Panc1 (cell line): Measurements from ENCODE around the gene DEAF1. TPM values are rescaled to one million over a fixed set of nuclear protein-coding genes. Genes with fewer than 3 reads are reported as not detected.

Experiments
- ATAC-seq: fragments of 200-7000 bp; cut with Tn5 transposase; 2 replicates; pipeline ENCODE4 v1.9.1; 2020; ENCODE audit warnings: mild to moderate bottlenecking, moderate library complexity
- BruUV-seq: library from RNA; stranded (reverse); fragments of 400-500 nt; replicated peaks from 2 replicates; lab custom pipeline; 2021; lab: Mats Ljungman, UMichigan
- CTCF ChIA-PET: fragments of 300-600 bp; sonication (Branson Sonifier 250); formaldehyde crosslinking; loops from one replicate; lab custom pipeline; 2022; ENCODE audit warnings: antibody characterized with exemption; lab: Charles Lee
- POLR2A ChIA-PET: fragments of 300-600 bp; sonication (Branson Sonifier 250); formaldehyde crosslinking; loops from one replicate; lab custom pipeline; 2022; ENCODE audit warnings: antibody characterized with exemption; lab: Charles Lee
- DNase-seq: peaks from one replicate; pipeline ENCODE4 v3.0.0-alpha.2; 2010; ENCODE audit warnings: low read depth, low spot score
- H3K27ac ChIP-seq: 2 replicates; pipeline ENCODE4 v1.5.1; 2011; ENCODE audit warnings: mild to moderate bottlenecking, low read length, inconsistent platforms
- H3K27me3 ChIP-seq: fragments of 200-500 bp; sonication (Bioruptor generic); 2 replicates; pipeline ENCODE4 v1.6.0; 2014; ENCODE audit warnings: low read length, inconsistent platforms; ENCODE audit not compliant: control insufficient read depth, insufficient read depth
- H3K36me3 ChIP-seq: fragments of 200-500 bp; sonication (Bioruptor generic); 2 replicates; pipeline ENCODE4 v1.5.1; 2014; ENCODE audit warnings: inconsistent platforms, mild to moderate bottlenecking, low read length, moderate library complexity; ENCODE audit not compliant: control insufficient read depth, insufficient read depth
- H3K4me1 ChIP-seq: 2 replicates; pipeline ENCODE4 v1.5.1; 2011; ENCODE audit warnings: inconsistent platforms, mild to moderate bottlenecking, low read length, moderate library complexity; ENCODE audit not compliant: control insufficient read depth, insufficient read depth
- H3K4me3 ChIP-seq, 2 experiments: 2 replicates each; pipeline ENCODE4 v1.5.1; 2011 to 2012; ENCODE audit warnings: low read depth in 2 of 2, low read length in 2 of 2, mild to moderate bottlenecking in 2 of 2, inconsistent platforms in 1 of 2, moderate library complexity in 1 of 2
- H3K9me3 ChIP-seq: fragments of 200-500 bp; sonication (Bioruptor generic); 2 replicates; pipeline ENCODE4 v1.5.1; 2014; ENCODE audit warnings: low read depth, mild to moderate bottlenecking, inconsistent platforms, low read length, moderate library complexity; ENCODE audit not compliant: control insufficient read depth, insufficient read depth
- CTCF ChIP-seq: fragments of 450-650 bp; IDR thresholded peaks from 2 replicates; pipeline ENCODE4 v1.5.1; 2017; ENCODE audit warnings: mild to moderate bottlenecking
- POLR2AphosphoS5 ChIP-seq: IDR thresholded peaks from 2 replicates; pipeline ENCODE4 v1.6.1; 2012; ENCODE audit warnings: mild to moderate bottlenecking, low read depth, low read length, moderate library complexity
- REST ChIP-seq, 2 experiments: IDR thresholded peaks; 2 replicates each; pipeline ENCODE4 v1.6.1; 2011 to 2012; ENCODE audit warnings: low read depth in 2 of 2, control low read depth in 1 of 2, low read length in 1 of 2, mild to moderate bottlenecking in 1 of 2, moderate library complexity in 1 of 2; ENCODE audit not compliant: insufficient read depth in 1 of 2
- SIN3A ChIP-seq: IDR thresholded peaks from 2 replicates; pipeline ENCODE4 v1.6.1; 2012; ENCODE audit warnings: low read depth, mild to moderate bottlenecking, low read length, moderate library complexity, borderline replicate concordance; ENCODE audit not compliant: insufficient read depth
- TCF7L2 ChIP-seq: IDR thresholded peaks from 2 replicates; pipeline ENCODE4 v1.6.1; 2011; ENCODE audit warnings: mild to moderate bottlenecking, low read depth, low read length, inconsistent platforms
- in situ Hi-C: cut with HindIII; loops from 2 replicates; pipeline ENCODE4 v1.10.0; 2016; ENCODE audit warnings: low sequenced_read_pairs, low pct_unique_long_range_greater_than_20kb
- intact Hi-C: fragments of 100-400 bp; cut with micrococcal nuclease; formaldehyde crosslinking; loops from one replicate; pipeline ENCODE4 v1.10.0; 2022; ENCODE audit not compliant: unreplicated experiment
- total RNA-seq: library from RNA; stranded (reverse); gene quantifications from one replicate; pipeline ENCODE4 v1.2.1, GENCODE V29; 2021; ENCODE audit not compliant: unreplicated experiment

The DEAF1 gene
- total RNA-seq, 1 experiment from 2014 or later, result 105 TPM

- TF ChIP-seq SIN3A (no peak), CTCF (no peak), TCF7L2 (no peak), POLR2AphosphoS5 (no peak), REST (IDR thresholded peaks at IDR 0.05; ENCODE audit: insufficient read depth in 1 of 2, low read depth in 2 of 2, low read length in 1 of 2) (no peak)
- Histone ChIP-seq H3K9me3 (no peaks in the 10 kb centered on the region), H3K4me3 (no peak overlapping the region), H3K27ac (no peak overlapping the region), H3K27me3 (no peaks in the 10 kb centered on the region), H3K4me1 (no peaks in the 10 kb centered on the region), H3K36me3 (peaks cover 8% of the 10 kb centered on the region; the same call in 1 of the 2 replicates)
- no peak for DNase-seq
- BruUV-seq, result no TSS peak
- intact Hi-C loops, result no loop called here
- ChIA-PET POLR2A (no interaction called here), CTCF (no interaction called here)
- in situ Hi-C loops, result no loop called here
- peak; percentile 62 for ATAC-seq
Observed at GRCh38 chr11:597166-597725, 97.8 kb downstream of the DEAF1 start.

- Histone ChIP-seq H3K4me3 (no peak overlapping the region), H3K27ac (no peak overlapping the region), H3K4me1 (no peaks in the 10 kb centered on the region), H3K9me3 (no peaks in the 10 kb centered on the region), H3K27me3 (no peaks in the 10 kb centered on the region), H3K36me3 (peaks cover 8% of the 10 kb centered on the region; the same call in 1 of the 2 replicates)
- ATAC-seq, result no peak
- ChIA-PET POLR2A (no interaction called here), CTCF (no interaction called here)
- intact Hi-C loops, result no loop called here
- DNase-seq, result no peak
- no peak for TF ChIP-seq CTCF
- TF ChIP-seq POLR2AphosphoS5, result no peak
- no peak for TF ChIP-seq SIN3A
- no peak for TF ChIP-seq TCF7L2
- no peak for TF ChIP-seq REST (IDR thresholded peaks at IDR 0.05; ENCODE audit: insufficient read depth in 1 of 2, low read depth in 2 of 2, low read length in 1 of 2)
- no TSS peak for BruUV-seq
- in situ Hi-C loops, result no loop called here
Observed at GRCh38 chr11:596374-596773, 98.6 kb downstream of the DEAF1 start.
